Heart right ventricle (tissue), 16 donors: Measurements from ENCODE around the gene COLEC12. TPM values are rescaled to one million over a fixed set of nuclear protein-coding genes. Genes with fewer than 3 reads are reported as not detected.
A peak's percentile ranks its signal among the peaks of the same experiment; 100 is the strongest.

ENCODE experiments used
- ATAC-seq, 8 donors: fragments of 200-7000 bp; cut with Tn5 transposase; one replicate each; pipeline ENCODE4 v1.9.1; 2020; ENCODE audit warnings: mild to moderate bottlenecking in 8 of 8, moderate library complexity in 8 of 8, moderate number of reproducible peaks in 1 of 8
- DNase-seq, 2 donors: peaks; one replicate each; pipeline ENCODE4 v3.0.0-alpha.2; 2020
- H3K27ac ChIP-seq, 10 donors: fragments of 200-600 bp; sonication (generic) in 2 of 10; one replicate each; pipeline versions ENCODE4 v1.5.0 to v1.8.0; 2020 to 2022; ENCODE audit warnings: mild to moderate bottlenecking in 3 of 10
- H3K27me3 ChIP-seq, 7 donors: fragments of 200-600 bp; one replicate each; pipeline ENCODE4 v1.8.0; 2021 to 2022; ENCODE audit warnings: mild to moderate bottlenecking in 2 of 7
- H3K36me3 ChIP-seq, 9 donors: fragments of 200-600 bp; sonication (generic) in 1 of 9; one replicate each; pipeline versions ENCODE4 v1.5.0 to v1.8.0; 2020 to 2022; ENCODE audit warnings: mild to moderate bottlenecking in 2 of 9
- H3K4me1 ChIP-seq, 9 donors: fragments of 200-600 bp; sonication (generic) in 1 of 9; one replicate each; pipeline versions ENCODE4 v1.5.0 to v1.8.0; 2020 to 2022; ENCODE audit warnings: mild to moderate bottlenecking in 4 of 9
- H3K4me3 ChIP-seq, 10 donors: fragments of 200-600 bp; sonication (generic) in 2 of 10; one replicate each; pipeline versions ENCODE4 v1.5.0 to v1.8.0; 2020 to 2022; ENCODE audit warnings: mild to moderate bottlenecking in 7 of 10, moderate library complexity in 2 of 10
- H3K9me3 ChIP-seq, 11 donors: fragments of 200-600 bp in 10 of 11; sonication (generic) in 2 of 11; one replicate each; pipeline versions ENCODE4 v1.5.0 to v1.8.0; 2013 to 2022; ENCODE audit warnings: mild to moderate bottlenecking in 2 of 11, control low read depth in 1 of 11, moderate library complexity in 1 of 11
- WGBS, 2 donors: extraction: QIAGEN DNeasy Blood & Tissue Kit; methylation state at CpG; one replicate each; pipeline ENCODE4 v1.1.7; 2013; ENCODE audit warnings: inconsistent platforms in 1 of 2; 5-methylcytosine and 5-hydroxymethylcytosine counted together
- intact Hi-C, 10 donors: fragments of 100-400 bp; cut with DNase I; formaldehyde crosslinking; loops; one replicate each; pipeline versions ENCODE4 v1.11.1 to v1.14.2; 2022
- polyA plus RNA-seq, 2 donors: library from polyadenylated mRNA; stranded (reverse); fragments of 200-250 nt; gene quantifications; one replicate each; pipeline ENCODE4 v1.2.3, GENCODE V29; 2013
- total RNA-seq, 10 donors: library from RNA; stranded (reverse); fragmentation: NEBNext Ultra II Directional in 3 of 10; extraction: Animal tissue kit (Norgen Biotek cat#: 25700) in 3 of 10; gene quantifications; one replicate each; pipeline versions ENCODE4 v1.2.1 to v1.2.4, GENCODE V29; 2021 to 2023
- TF ChIP-seq, protein P1 (sequence below), 9 donors: fragments of 200-600 bp; sonication (generic) in 2 of 9; IDR thresholded peaks; one replicate each; pipeline versions ENCODE4 v1.5.0 to v1.8.0; 2021 to 2022; ENCODE audit warnings: antibody characterized with exemption in 9 of 9, mild to moderate bottlenecking in 5 of 9, moderate library complexity in 1 of 9
- donor health status: Arrhythmogenic right ventricular cardiomyopathy.
- donor health status: ischemic (EF 13 %, LVEDD 7.1; RV severe dilation, severe dysfunction).
- donor health status: healthy with polysubstance abuse.
- donor health status: DM: no; HTN: yes; CAD: no.
- donor health status: DM: no; HTN: no; CAD: no.
- donor health status: ischemic (EF 25% LVEDD 6.9; RV normal size, moderate dysfunction).
- donor health status: ischemic (EF 25% LVEDD 5.7; RV mildly dilated, moderate dysfunction).
- donor health status: healthy.
- donor health status: DM: yes; HTN: yes; CAD: no.
- donor health status: Ischemic cardiomyopathy.
- donor health status: ischemic (EF 35%, LVEDD 5.7; RV mildly dilated, moderate dysfunction).
- donor health status: nonischemic (EF 11% LVEDD 7.7; RV severe dilation, severe dysfunction).
- donor health status: DM: yes; HTN: yes; CAD: no.
- donor health status: PGD.
- donor health status: ischemic (EF 29% LVEDD 5.4; RV normal size, mild dysfunction).
- donor health status: nonischemic (EF 23%, LVEDD 6.1; RV moderate dilation, normal function).

Gene COLEC12
- total and polyA plus RNA-seq, 12 donors: 2.8 to 15.4 (median 6.2) TPM

GRCh38 chr18:335733-336132 lies 164.8 kb downstream of the COLEC12 start:
- ATAC-seq (no peak), DNase-seq (no peak)
- Histone ChIP-seq H3K4me3 (no peak overlapping the region), H3K9me3 (no peaks in the 10 kb centered on the region), H3K27ac (peak overlapping the region in 1 of 10 donors; percentile 56), H3K36me3 (peaks cover 0 to 6% (median 0%) of the 10 kb centered on the region in 9 donors), H3K4me1 (peaks cover 6 to 51% (median 23%) of the 10 kb centered on the region in 9 donors), H3K27me3 (no peaks in the 10 kb centered on the region)
- intact Hi-C loops: no loop called here
- 55 to 56% methylated on average over 2 of the region's 2 CpGs for WGBS, 2 donors
- TF ChIP-seq, protein P1, sequence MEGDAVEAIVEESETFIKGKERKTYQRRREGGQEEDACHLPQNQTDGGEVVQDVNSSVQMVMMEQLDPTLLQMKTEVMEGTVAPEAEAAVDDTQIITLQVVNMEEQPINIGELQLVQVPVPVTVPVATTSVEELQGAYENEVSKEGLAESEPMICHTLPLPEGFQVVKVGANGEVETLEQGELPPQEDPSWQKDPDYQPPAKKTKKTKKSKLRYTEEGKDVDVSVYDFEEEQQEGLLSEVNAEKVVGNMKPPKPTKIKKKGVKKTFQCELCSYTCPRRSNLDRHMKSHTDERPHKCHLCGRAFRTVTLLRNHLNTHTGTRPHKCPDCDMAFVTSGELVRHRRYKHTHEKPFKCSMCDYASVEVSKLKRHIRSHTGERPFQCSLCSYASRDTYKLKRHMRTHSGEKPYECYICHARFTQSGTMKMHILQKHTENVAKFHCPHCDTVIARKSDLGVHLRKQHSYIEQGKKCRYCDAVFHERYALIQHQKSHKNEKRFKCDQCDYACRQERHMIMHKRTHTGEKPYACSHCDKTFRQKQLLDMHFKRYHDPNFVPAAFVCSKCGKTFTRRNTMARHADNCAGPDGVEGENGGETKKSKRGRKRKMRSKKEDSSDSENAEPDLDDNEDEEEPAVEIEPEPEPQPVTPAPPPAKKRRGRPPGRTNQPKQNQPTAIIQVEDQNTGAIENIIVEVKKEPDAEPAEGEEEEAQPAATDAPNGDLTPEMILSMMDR (IDR thresholded peaks at IDR 0.05): no peak

GRCh38 chr18:334575-335132 lies 165.8 kb downstream of the COLEC12 start:
- no peaks in the 10 kb centered on the region for H3K27me3 ChIP-seq
- H3K9me3 ChIP-seq: no peaks in the 10 kb centered on the region
- peaks cover 0 to 6% (median 0%) of the 10 kb centered on the region in 9 donors for H3K36me3 ChIP-seq
- no peak overlapping the region for H3K4me3 ChIP-seq
- intact Hi-C loops: no loop called here
- peaks cover 6 to 52% (median 23%) of the 10 kb centered on the region in 9 donors for H3K4me1 ChIP-seq
- ATAC-seq (no peak), DNase-seq (no peak)
- TF ChIP-seq, protein P1 (IDR thresholded peaks at IDR 0.05): no peak
- no peak overlapping the region for H3K27ac ChIP-seq
- WGBS, 2 donors: 95 to 97% methylated on average over 15 of the region's 15 CpGs

GRCh38 chr18:332721-333510 lies 167.6 kb downstream of the COLEC12 start:
- Histone ChIP-seq H3K9me3 (no peaks in the 10 kb centered on the region), H3K4me1 (peaks cover 6 to 52% (median 23%) of the 10 kb centered on the region in 9 donors), H3K27me3 (no peaks in the 10 kb centered on the region), H3K4me3 (no peak overlapping the region), H3K36me3 (peaks cover 0 to 11% (median 0%) of the 10 kb centered on the region in 9 donors), H3K27ac (peak overlapping the region in 6 of 10 donors; percentile 7 to 71 (median 58))
- WGBS, 2 donors: 47 to 58% methylated on average over 14 of the region's 14 CpGs
- intact Hi-C loops: no loop called here
- TF ChIP-seq, protein P1 (IDR thresholded peaks at IDR 0.05): no peak
- ATAC-seq (peak in 7 of 8 donors; percentile 57 to 84 (median 64)), DNase-seq (peak; percentile 48 to 64)

DNA sequence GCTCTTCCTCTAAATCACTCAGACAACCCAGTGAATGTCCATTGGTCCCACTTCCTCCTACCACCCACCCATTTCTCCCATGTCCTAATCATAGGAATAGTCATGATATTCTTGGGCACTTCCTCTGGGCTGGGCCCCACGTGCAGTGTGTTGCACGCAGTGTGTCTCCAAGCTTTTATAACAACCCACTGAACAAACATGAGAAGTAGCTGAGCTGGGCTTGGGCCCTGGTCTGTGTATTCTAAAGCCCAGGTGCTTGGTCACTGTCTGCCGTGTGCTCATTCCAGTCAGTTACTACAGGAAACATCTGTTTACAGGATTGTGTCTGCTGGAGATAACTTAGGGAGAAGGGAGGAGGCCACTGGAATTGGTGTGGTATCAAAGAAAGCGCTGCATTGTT lies 168.5 kb downstream of the COLEC12 start:
- intact Hi-C loops: no loop called here
- WGBS, 2 donors: 54 to 63% methylated on average over 4 of the region's 4 CpGs
- DNase-seq (peak in 1 of 2 donors; percentile 20), ATAC-seq (peak in 7 of 8 donors; percentile 40 to 64 (median 50))
- peak overlapping the region in 6 of 10 donors; percentile 1 to 71 (median 58) for H3K27ac ChIP-seq
- no peaks in the 10 kb centered on the region for H3K27me3 ChIP-seq
- H3K9me3 ChIP-seq: no peaks in the 10 kb centered on the region
- H3K4me3 ChIP-seq: no peak overlapping the region
- peaks cover 0 to 11% (median 0%) of the 10 kb centered on the region in 9 donors for H3K36me3 ChIP-seq
- TF ChIP-seq, protein P1 (IDR thresholded peaks at IDR 0.05): no peak
- peaks cover 6 to 51% (median 23%) of the 10 kb centered on the region in 9 donors for H3K4me1 ChIP-seq
